Fibroblast of mammary gland (primary cell): ENCODE measurements around the gene VPS13D.

Experiments
- DNase-seq: peaks from one replicate; pipeline ENCODE4 v3.0.0-alpha.2; 2010; ENCODE audit warnings: low read depth
- H3K4me3 ChIP-seq: 2 replicates; pipeline ENCODE4 v1.5.1; 2011; ENCODE audit warnings: low read depth, mild to moderate bottlenecking, low read length, moderate library complexity; ENCODE audit not compliant: control insufficient read depth
- TF ChIP-seq, protein P1 (sequence below): conservative IDR thresholded peaks from 2 replicates; pipeline ENCODE4 v1.5.1; 2011; ENCODE audit warnings: low read depth, low read length, inconsistent platforms; ENCODE audit not compliant: control insufficient read depth, insufficient read depth

The VPS13D gene

GRCh38 chr1:12456979-12457378 is 227.1 kb downstream of the VPS13D start:
- TF ChIP-seq, protein P1, sequence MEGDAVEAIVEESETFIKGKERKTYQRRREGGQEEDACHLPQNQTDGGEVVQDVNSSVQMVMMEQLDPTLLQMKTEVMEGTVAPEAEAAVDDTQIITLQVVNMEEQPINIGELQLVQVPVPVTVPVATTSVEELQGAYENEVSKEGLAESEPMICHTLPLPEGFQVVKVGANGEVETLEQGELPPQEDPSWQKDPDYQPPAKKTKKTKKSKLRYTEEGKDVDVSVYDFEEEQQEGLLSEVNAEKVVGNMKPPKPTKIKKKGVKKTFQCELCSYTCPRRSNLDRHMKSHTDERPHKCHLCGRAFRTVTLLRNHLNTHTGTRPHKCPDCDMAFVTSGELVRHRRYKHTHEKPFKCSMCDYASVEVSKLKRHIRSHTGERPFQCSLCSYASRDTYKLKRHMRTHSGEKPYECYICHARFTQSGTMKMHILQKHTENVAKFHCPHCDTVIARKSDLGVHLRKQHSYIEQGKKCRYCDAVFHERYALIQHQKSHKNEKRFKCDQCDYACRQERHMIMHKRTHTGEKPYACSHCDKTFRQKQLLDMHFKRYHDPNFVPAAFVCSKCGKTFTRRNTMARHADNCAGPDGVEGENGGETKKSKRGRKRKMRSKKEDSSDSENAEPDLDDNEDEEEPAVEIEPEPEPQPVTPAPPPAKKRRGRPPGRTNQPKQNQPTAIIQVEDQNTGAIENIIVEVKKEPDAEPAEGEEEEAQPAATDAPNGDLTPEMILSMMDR = no peak
- H3K4me3 ChIP-seq = no peak overlapping the region
- DNase-seq = peak; percentile 50

DNA sequence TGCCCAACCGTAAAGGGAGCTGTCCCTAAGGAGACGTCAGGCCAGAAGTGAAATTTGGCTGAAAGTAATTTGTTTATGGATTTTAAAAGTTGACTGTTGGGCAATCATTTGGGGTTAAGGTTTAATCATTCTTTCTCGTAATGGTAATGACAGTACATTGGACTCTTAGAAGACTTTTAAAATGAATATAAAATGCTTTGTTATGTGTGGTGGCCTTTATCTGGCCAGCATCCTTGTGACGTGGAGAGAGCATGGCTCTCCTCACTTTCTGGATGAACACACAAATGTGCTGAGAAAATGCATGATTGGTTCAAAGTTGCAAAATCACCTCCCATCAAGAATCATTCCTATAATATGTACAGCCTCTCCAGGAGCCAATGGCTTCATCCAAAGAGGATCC is 227.9 kb downstream of the VPS13D start:
- peak; percentile 89 for DNase-seq
- H3K4me3 ChIP-seq = no peak overlapping the region
- TF ChIP-seq, protein P1 = no peak

DNA sequence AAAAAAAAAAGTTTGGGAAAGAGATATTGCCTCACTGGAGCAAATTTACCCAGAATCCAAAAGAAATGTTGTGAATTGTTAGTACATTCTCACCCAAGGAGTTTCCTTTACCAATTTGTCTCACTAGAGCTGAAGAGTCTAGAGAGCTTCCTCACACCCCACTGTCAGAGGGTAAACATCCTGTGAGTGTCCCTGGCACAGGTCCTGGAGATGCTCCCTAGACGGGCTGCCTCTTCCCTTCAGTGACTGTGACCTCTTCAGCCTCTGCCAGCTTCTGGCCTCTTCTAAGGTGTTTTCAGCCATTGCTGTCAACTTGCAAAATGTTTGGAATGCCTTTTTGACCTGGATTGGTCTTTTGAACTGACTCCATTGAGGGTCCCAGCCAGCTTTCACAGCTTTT is 228.7 kb downstream of the VPS13D start:
- DNase-seq = peak; percentile 41
- no peak overlapping the region for H3K4me3 ChIP-seq
- TF ChIP-seq, protein P1 = no peak

DNA sequence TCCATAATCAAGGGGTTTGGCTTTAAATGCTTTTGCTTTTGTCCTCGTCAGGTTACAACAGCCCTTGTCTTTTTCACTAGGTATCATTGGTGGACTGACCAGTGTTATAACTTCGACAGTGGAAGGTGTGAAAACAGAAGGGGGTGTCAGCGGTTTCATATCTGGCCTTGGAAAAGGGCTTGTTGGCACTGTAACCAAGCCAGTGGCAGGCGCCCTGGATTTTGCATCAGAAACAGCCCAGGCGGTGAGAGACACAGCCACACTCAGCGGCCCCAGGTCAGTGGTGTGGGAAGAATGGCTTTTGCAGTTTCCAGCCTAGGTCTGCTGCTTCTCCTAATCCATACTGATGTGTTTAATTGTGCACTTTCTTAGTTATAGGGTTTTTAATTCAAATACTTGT is 230.3 kb downstream of the VPS13D start:
- TF ChIP-seq, protein P1 = no peak
- H3K4me3 ChIP-seq = no peak overlapping the region
- no peak for DNase-seq

- H3K4me3 ChIP-seq = no peak overlapping the region
- TF ChIP-seq, protein P1 = no peak
- DNase-seq = no peak
These were observed 231.2 kb downstream of the VPS13D start for GRCh38 chr1:12460911-12461621.

DNA sequence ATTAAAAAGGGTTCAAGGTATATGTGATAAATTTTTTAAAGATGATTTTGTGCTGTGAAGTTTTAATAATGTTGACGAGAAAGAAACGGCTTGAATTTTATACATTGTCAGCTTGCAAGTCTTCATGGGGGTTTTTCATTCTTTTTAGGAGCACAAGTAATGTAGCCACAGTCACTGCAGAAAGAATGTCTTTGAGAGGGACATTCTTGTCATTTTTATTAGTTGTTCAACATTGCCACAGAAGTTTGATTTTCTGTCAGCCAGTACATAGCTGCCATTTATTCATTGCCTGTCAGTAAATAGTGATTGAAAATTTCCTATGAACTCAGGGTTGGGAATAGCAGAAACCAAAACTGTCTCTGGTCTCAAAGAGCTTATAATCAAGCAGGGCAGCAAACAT is 231.9 kb downstream of the VPS13D start:
- no peak overlapping the region for H3K4me3 ChIP-seq
- DNase-seq = no peak
- TF ChIP-seq, protein P1 = no peak
